ES-I3 (cell line): ENCODE results near the gene ADAMTS6.

Source experiments
- H3K36me3 ChIP-seq: 2 replicates; pipeline ENCODE4 v1.6.1; 2013; ENCODE audit warnings: mild to moderate bottlenecking, low read length, control low read depth, moderate library complexity; ENCODE audit not compliant: insufficient read depth
- H3K4me1 ChIP-seq: 2 replicates; pipeline ENCODE4 v1.6.1; 2013; ENCODE audit warnings: mild to moderate bottlenecking, control low read depth, low read length; ENCODE audit not compliant: insufficient read depth
- H3K9ac ChIP-seq: 2 replicates; pipeline ENCODE4 v1.6.1; 2013; ENCODE audit warnings: low read depth, mild to moderate bottlenecking, low read length, moderate library complexity
- H3K9me3 ChIP-seq: 2 replicates; pipeline ENCODE4 v1.6.1; 2013; ENCODE audit warnings: mild to moderate bottlenecking, low read length, moderate library complexity; ENCODE audit not compliant: control insufficient read depth, insufficient read depth

ADAMTS6 gene

DNA sequence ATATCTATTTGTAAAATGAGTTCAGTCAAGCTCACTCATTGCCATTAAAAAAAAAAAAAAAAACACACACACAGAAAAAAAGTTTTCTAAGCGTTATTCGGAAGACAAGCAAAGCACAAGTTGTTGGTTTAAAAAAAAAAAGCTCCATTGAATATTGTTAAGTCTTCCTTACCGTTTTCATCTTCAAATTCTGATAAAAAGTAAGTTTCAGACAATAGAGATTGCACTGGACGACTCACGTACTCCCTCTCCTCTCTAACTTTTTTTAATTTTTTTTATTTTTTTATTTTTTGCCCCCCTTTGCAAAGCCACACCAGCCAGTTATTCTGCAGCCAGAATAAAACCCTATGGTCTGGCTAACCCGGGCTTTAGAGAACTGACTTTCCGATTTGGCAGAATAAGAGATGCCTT is 544 bp downstream of the ADAMTS6 start:
- H3K9ac ChIP-seq, result peak overlapping the region; percentile 70; the same call in 1 of the 2 replicates
- H3K36me3 ChIP-seq, result no peaks in the 10 kb centered on the region
- peaks cover 11% of the 10 kb centered on the region; the same call in 1 of the 2 replicates for H3K4me1 ChIP-seq
- H3K9me3 ChIP-seq, result no peaks in the 10 kb centered on the region

- H3K9ac ChIP-seq, result peak overlapping the region; percentile 70
- no peaks in the 10 kb centered on the region for H3K36me3 ChIP-seq
- H3K4me1 ChIP-seq, result peaks cover 11% of the 10 kb centered on the region; the same call in 1 of the 2 replicates
- no peaks in the 10 kb centered on the region for H3K9me3 ChIP-seq
Measured at GRCh38 chr5:65480306-65480865, 1.3 kb downstream of the ADAMTS6 start.

GRCh38 chr5:65479527-65479926 is 2.2 kb downstream of the ADAMTS6 start:
- H3K36me3 ChIP-seq, result no peaks in the 10 kb centered on the region
- H3K9me3 ChIP-seq, result no peaks in the 10 kb centered on the region
- peaks cover 11% of the 10 kb centered on the region; the same call in 1 of the 2 replicates for H3K4me1 ChIP-seq
- no peak overlapping the region for H3K9ac ChIP-seq

GRCh38 chr5:65478336-65478735 is 3.4 kb downstream of the ADAMTS6 start:
- peaks cover 8% of the 10 kb centered on the region; the same call in 1 of the 2 replicates for H3K4me1 ChIP-seq
- H3K36me3 ChIP-seq, result no peaks in the 10 kb centered on the region
- H3K9ac ChIP-seq, result no peak overlapping the region
- no peaks in the 10 kb centered on the region for H3K9me3 ChIP-seq

DNA sequence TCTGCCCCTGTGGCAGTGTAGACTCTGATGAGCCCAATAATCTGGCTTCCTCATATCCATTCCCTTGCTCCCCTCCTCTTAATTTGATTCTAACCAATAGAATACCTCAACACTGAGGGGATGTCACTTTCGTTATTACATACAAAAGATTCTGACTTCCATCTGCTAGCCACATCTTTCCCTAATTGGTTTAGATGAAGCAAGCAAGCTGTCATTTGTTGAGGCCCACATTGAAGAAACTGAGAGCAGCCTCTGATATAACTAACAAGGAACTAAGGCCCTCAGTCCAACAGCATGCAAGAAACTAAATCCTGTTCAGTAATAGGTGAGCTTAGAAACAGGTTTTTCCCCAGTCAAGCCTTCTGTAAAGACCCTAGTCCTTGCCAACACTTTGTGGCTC is 5.8 kb downstream of the ADAMTS6 start:
- Histone ChIP-seq H3K36me3 (no peaks in the 10 kb centered on the region), H3K4me1 (peaks cover 6% of the 10 kb centered on the region; the same call in 1 of the 2 replicates), H3K9me3 (no peaks in the 10 kb centered on the region), H3K9ac (no peak overlapping the region)

DNA sequence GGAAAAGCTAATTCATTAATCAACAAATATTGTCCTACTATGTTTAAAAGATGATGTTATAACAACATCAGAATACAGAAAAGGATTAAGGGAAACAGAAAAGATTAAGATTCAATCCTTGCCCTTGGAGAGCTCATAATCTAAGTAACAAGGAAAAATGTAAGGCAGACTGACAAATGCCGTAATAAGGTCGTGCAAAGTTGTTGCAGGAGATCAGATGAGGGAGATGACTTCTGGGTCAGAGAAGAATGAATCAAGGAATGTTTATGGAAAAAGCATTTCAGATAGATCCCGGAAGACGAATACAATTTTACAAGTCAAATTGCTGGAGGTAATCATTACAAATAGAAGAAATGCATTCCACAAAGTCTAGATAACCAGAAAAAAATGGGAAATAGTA is 6.4 kb downstream of the ADAMTS6 start:
- no peak overlapping the region for H3K9ac ChIP-seq
- peaks cover 6% of the 10 kb centered on the region; the same call in 1 of the 2 replicates for H3K4me1 ChIP-seq
- no peaks in the 10 kb centered on the region for H3K9me3 ChIP-seq
- H3K36me3 ChIP-seq, result no peaks in the 10 kb centered on the region

- H3K4me1 ChIP-seq, result peaks cover 6% of the 10 kb centered on the region; the same call in 1 of the 2 replicates
- H3K9me3 ChIP-seq, result no peaks in the 10 kb centered on the region
- no peaks in the 10 kb centered on the region for H3K36me3 ChIP-seq
Measured at GRCh38 chr5:65474130-65474711, 7.5 kb downstream of the ADAMTS6 start.

GRCh38 chr5:65468633-65469032 is 13.1 kb downstream of the ADAMTS6 start:
- H3K9ac ChIP-seq, result no peak overlapping the region
- H3K36me3 ChIP-seq, result no peaks in the 10 kb centered on the region
- no peaks in the 10 kb centered on the region for H3K4me1 ChIP-seq
- no peaks in the 10 kb centered on the region for H3K9me3 ChIP-seq

More at GRCh38 chr5:65474130-65474711, 7.5 kb downstream of the ADAMTS6 start:
- no peak overlapping the region for H3K9ac ChIP-seq

DNA sequence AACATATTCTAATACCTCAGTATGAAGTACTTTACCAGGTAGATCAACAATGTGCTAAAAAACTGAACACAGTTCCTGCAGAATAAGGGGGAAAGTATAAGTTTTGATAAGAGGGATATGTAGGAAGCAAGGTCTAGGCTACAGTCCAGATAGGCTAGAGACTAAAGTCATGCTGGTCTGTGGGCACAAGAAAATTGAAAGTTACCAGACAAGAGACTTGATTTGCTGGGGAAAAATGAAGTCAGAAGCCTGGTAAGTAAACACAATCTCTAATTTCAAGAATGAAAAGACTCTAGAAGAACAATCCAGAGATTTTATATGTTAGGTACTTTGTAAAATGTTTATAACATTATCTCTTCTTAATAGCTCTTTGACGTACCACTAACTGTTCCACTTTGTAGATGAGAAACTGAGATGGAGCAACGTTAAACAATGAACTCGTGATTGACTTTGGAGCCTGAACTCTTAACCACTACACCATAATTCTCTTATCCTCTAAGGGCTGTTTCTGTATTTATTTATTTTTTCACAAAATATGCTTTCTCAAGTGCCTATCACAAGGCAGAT is 19.5 kb downstream of the ADAMTS6 start:
- no peaks in the 10 kb centered on the region for H3K4me1 ChIP-seq
- no peaks in the 10 kb centered on the region for H3K9me3 ChIP-seq

DNA sequence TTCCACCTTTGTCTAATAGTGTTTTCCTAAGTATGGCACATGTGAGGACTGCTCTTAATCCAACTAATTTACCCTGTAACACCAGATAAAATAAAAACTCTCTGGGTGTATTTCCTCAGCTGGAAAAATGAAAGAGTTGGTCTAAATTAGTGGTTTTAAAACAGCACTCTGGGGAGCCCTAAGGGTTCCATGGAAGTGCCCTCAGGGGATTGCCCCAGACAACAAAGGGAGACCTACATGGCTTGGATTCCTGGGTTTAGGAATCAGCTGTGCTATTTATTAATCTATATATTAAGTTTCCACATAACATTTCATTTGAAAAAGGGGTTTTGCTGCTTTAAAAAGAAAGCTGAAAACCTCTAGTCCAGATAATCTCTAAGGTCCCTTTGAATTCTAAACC is 20.2 kb downstream of the ADAMTS6 start:
- H3K4me1 ChIP-seq, result no peaks in the 10 kb centered on the region
- no peak overlapping the region for H3K9ac ChIP-seq
- no peaks in the 10 kb centered on the region for H3K36me3 ChIP-seq
- H3K9me3 ChIP-seq, result no peaks in the 10 kb centered on the region

More for the DNA sequence above, 19.5 kb downstream of the ADAMTS6 start:
- H3K36me3 ChIP-seq, result no peaks in the 10 kb centered on the region
- H3K9ac ChIP-seq, result no peak overlapping the region

DNA sequence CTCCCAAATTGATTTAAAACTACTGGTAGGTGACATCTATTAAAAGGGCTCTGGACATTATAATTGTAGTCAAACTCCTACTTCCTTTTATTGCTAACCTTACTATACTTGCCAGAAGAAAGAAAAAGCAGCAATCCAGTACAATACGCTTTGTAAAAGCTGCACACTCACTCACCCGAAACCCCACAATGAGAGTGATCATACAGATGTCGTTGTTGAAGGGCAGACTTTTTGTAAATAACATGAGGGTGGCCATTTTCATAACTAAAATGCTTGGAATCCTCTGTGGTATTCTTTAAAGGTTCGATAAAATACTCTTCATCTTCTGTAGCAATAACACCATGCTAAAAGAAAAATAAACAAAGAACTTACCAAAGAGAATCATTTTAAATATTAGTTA is 21.7 kb downstream of the ADAMTS6 start:
- no peaks in the 10 kb centered on the region for H3K9me3 ChIP-seq
- no peaks in the 10 kb centered on the region for H3K36me3 ChIP-seq
- no peaks in the 10 kb centered on the region for H3K4me1 ChIP-seq
- H3K9ac ChIP-seq, result no peak overlapping the region

GRCh38 chr5:65455064-65455463 is 26.7 kb downstream of the ADAMTS6 start:
- Histone ChIP-seq H3K4me1 (no peaks in the 10 kb centered on the region), H3K9me3 (no peaks in the 10 kb centered on the region), H3K9ac (no peak overlapping the region), H3K36me3 (no peaks in the 10 kb centered on the region)

DNA sequence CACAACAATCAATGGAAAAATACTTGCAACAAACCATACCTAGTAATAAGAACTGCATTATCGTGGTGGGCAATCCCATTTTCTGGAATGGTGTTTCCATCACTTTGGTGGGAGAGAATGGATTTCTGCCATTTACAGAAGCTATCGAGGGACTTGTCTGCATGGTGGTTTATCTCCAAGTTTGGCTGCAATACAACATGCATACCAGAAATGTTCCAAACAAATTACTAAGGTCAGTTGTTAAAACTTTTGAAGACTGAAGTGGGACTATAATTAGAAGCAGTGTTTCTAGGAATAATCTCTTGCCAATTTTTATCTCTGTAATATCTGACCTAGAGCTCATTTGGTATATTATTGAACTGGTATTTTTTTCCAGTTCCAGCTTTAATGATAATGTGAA is 30.3 kb downstream of the ADAMTS6 start:
- Histone ChIP-seq H3K4me1 (no peaks in the 10 kb centered on the region), H3K36me3 (no peaks in the 10 kb centered on the region), H3K9me3 (no peaks in the 10 kb centered on the region), H3K9ac (no peak overlapping the region)

- no peak overlapping the region for H3K9ac ChIP-seq
- H3K36me3 ChIP-seq, result no peaks in the 10 kb centered on the region
- no peaks in the 10 kb centered on the region for H3K4me1 ChIP-seq
- no peaks in the 10 kb centered on the region for H3K9me3 ChIP-seq
Measured at GRCh38 chr5:65446682-65447081, 35.0 kb downstream of the ADAMTS6 start.

- Histone ChIP-seq H3K9me3 (no peaks in the 10 kb centered on the region), H3K4me1 (no peaks in the 10 kb centered on the region), H3K36me3 (no peaks in the 10 kb centered on the region), H3K9ac (no peak overlapping the region)
Measured at GRCh38 chr5:65441800-65442199, 39.9 kb downstream of the ADAMTS6 start.
